ENCODE data around the gene SGO2. TPM values are rescaled to one million over a fixed set of nuclear protein-coding genes. Genes with fewer than 3 reads are reported as not detected.

The SGO2 gene
- total and polyA plus RNA-seq, 2 of the 13 experiments (the other 11 are each of a cell fraction or from before 2014, with no cell fraction given) = 5.1 to 16.2 TPM

DNA sequence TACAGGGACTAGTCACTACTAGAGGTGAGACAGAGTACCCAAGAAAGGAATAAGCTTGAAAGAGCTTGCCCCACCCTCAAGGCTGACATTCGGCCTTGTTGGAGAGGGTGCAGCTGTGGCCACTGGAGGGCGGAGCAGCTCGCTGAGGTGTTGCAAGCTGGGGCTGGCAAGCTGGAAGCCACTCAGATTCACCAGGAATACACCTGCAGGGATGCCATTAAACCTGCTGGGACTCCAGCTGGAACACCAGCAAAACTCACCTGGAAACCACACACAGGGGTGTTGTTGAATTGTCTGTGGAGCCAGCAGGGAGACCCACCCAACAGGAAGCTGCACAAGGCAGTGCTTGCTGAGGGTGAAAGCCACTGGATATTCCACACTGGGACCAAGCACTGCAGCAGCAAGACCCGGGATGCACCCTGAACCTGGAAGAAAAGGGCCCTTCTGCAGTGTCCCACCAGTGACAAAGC, 42.2 kb upstream of the SGO2 start:
- POLR2A ChIA-PET = interaction anchor here (1.1 to 3.0 kb wide), 4 partner anchors 26 to 508 kb away, joined by 3 to 9 read pairs (median 4); partner anchors contain the start of gene KCTD18
- CTCF ChIA-PET (ENCODE audit: low intra/inter-chr PET ratio, low total read pairs) = interaction anchor here (1.0 to 1.4 kb wide), 4 partner anchors 26 to 504 kb away, joined by 5 to 6 read pairs (median 6); partner anchors contain the start of gene KCTD18
- H3K4me2 ChIP-seq (ENCODE audit: low read depth, low read length) = no peak overlapping the region
- peak; percentile 48 for FAIRE-seq
- H4K20me1 ChIP-seq (ENCODE audit: insufficient read depth, low read length) = no peaks in the 10 kb centered on the region
- H3K79me2 ChIP-seq (ENCODE audit: insufficient read depth, low read length) = no peaks in the 10 kb centered on the region
- H3K27ac ChIP-seq (ENCODE audit: extremely low read length, insufficient read depth, low read length) = no peak overlapping the region
- intact Hi-C loops (cut with micrococcal nuclease; ENCODE audit: unreplicated experiment) (loop anchor here (1.0 to 10.0 kb wide), 3 partner anchors 27 to 251 kb away; partner anchors contain the start of gene KCTD18), in situ Hi-C loops (cut with HindIII; ENCODE audit: extremely low pct_ligation_motif_present, low pct_unique_long_range_greater_than_20kb) (loop anchor here (10.0 kb wide), 2 partner anchors 221 to 509 kb away; no protein-coding TSS in a partner anchor)
- BruUV-seq (replicated peaks) = no TSS peak
- H3K4me1 ChIP-seq (ENCODE audit: insufficient read depth, low read length) = peaks cover 68% of the 10 kb centered on the region
- peak; percentile 64 for DNase-seq (ENCODE audit: low spot score)
- no peak overlapping the region for H2AFZ ChIP-seq (ENCODE audit: low read length)
- no peaks in the 10 kb centered on the region for H3K9me3 ChIP-seq (ENCODE audit: low read length)
- no peaks in the 10 kb centered on the region for H3K27me3 ChIP-seq (ENCODE audit: control insufficient read depth in 1 of 2, insufficient read depth in 2 of 2, low read length in 2 of 2)
- H3K9ac ChIP-seq (ENCODE audit: insufficient read depth, low read depth, low read length) = no peak overlapping the region
- no peak overlapping the region for H3K4me3 ChIP-seq (replicated peaks in 1 of 3; ENCODE audit: insufficient read depth in 1 of 3, low read depth in 2 of 3, low read length in 3 of 3)
- peaks cover 9 to 10% of the 10 kb centered on the region in 2 experiments; a peak in 2 of 5 replicates for H3K36me3 ChIP-seq (replicated peaks in 1 of 2; ENCODE audit: control insufficient read depth in 1 of 2, insufficient read depth in 2 of 2, low read length in 2 of 2)
- WGBS (ENCODE audit: low lambda C conversion rate) = 27% methylated on average over 4 of the region's 4 CpGs
- ATAC-seq = peak; percentile 86
- TF ChIP-seq, protein P1, sequence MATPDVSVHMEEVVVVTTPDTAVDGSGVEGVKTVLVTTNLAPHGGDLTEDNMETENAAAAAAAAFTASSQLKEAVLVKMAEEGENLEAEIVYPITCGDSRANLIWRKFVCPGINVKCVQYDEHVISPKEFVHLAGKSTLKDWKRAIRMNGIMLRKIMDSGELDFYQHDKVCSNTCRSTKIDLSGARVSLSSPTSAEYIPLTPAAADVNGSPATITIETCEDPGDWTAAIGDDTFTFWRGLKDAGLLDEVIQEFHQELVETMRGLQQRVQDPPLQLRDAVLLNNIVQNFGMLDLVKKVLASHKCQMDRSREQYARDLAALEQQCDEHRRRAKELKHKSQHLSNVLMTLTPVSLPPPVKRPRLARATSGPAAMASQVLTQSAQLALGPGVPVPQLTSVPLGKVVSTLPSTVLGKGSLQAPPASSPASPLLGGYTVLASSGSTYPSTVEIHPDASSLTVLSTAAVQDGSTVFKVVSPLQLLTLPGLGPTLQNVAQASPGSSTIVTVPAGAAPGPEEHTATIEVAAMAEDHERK (CRISPR knock-in tag; IDR thresholded peaks at IDR 0.05; ENCODE audit: low read depth) = no peak
- TF ChIP-seq ZSCAN9 (CRISPR knock-in tag; IDR thresholded peaks at IDR 0.05; ENCODE audit: borderline replicate concordance) (0 out of 2 replicates have a peak, but pooled peaks have one; percentile 47), MBNL3 (CRISPR knock-in tag; conservative IDR thresholded peaks at IDR 0.05) (no peak), KLF11 (CRISPR knock-in tag; IDR thresholded peaks at IDR 0.05) (no peak), ZNF775 (CRISPR knock-in tag; IDR thresholded peaks at IDR 0.05; ENCODE audit: borderline replicate concordance) (no peak), PAF1 (CRISPR knock-in tag; IDR thresholded peaks at IDR 0.05) (0 out of 2 replicates have a peak, but pooled peaks have one; percentile 29), ZFX (CRISPR knock-in tag; IDR thresholded peaks at IDR 0.05; ENCODE audit: low read depth) (peak; percentile 32; the same call in 1 of the 2 replicates), THAP11 (CRISPR knock-in tag; IDR thresholded peaks at IDR 0.05) (peak; percentile 56; the same call in 1 of the 2 replicates), SSRP1 (CRISPR knock-in tag; IDR thresholded peaks at IDR 0.05) (0 out of 2 replicates have a peak, but pooled peaks have one; percentile 11)
- TF ChIP-seq, protein P2, sequence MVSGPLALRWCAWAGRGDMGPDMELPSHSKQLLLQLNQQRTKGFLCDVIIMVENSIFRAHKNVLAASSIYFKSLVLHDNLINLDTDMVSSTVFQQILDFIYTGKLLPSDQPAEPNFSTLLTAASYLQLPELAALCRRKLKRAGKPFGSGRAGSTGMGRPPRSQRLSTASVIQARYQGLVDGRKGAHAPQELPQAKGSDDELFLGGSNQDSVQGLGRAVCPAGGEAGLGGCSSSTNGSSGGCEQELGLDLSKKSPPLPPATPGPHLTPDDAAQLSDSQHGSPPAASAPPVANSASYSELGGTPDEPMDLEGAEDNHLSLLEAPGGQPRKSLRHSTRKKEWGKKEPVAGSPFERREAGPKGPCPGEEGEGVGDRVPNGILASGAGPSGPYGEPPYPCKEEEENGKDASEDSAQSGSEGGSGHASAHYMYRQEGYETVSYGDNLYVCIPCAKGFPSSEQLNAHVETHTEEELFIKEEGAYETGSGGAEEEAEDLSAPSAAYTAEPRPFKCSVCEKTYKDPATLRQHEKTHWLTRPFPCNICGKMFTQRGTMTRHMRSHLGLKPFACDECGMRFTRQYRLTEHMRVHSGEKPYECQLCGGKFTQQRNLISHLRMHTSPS (CRISPR knock-in tag; IDR thresholded peaks at IDR 0.05; ENCODE audit: low read depth) = no peak
- TF ChIP-seq, protein P3, sequence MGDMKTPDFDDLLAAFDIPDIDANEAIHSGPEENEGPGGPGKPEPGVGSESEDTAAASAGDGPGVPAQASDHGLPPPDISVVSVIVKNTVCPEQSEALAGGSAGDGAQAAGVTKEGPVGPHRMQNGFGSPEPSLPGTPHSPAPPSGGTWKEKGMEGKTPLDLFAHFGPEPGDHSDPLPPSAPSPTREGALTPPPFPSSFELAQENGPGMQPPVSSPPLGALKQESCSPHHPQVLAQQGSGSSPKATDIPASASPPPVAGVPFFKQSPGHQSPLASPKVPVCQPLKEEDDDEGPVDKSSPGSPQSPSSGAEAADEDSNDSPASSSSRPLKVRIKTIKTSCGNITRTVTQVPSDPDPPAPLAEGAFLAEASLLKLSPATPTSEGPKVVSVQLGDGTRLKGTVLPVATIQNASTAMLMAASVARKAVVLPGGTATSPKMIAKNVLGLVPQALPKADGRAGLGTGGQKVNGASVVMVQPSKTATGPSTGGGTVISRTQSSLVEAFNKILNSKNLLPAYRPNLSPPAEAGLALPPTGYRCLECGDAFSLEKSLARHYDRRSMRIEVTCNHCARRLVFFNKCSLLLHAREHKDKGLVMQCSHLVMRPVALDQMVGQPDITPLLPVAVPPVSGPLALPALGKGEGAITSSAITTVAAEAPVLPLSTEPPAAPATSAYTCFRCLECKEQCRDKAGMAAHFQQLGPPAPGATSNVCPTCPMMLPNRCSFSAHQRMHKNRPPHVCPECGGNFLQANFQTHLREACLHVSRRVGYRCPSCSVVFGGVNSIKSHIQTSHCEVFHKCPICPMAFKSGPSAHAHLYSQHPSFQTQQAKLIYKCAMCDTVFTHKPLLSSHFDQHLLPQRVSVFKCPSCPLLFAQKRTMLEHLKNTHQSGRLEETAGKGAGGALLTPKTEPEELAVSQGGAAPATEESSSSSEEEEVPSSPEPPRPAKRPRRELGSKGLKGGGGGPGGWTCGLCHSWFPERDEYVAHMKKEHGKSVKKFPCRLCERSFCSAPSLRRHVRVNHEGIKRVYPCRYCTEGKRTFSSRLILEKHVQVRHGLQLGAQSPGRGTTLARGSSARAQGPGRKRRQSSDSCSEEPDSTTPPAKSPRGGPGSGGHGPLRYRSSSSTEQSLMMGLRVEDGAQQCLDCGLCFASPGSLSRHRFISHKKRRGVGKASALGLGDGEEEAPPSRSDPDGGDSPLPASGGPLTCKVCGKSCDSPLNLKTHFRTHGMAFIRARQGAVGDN (CRISPR knock-in tag; IDR thresholded peaks at IDR 0.05) = peak; percentile 60
- TF ChIP-seq, protein P4, sequence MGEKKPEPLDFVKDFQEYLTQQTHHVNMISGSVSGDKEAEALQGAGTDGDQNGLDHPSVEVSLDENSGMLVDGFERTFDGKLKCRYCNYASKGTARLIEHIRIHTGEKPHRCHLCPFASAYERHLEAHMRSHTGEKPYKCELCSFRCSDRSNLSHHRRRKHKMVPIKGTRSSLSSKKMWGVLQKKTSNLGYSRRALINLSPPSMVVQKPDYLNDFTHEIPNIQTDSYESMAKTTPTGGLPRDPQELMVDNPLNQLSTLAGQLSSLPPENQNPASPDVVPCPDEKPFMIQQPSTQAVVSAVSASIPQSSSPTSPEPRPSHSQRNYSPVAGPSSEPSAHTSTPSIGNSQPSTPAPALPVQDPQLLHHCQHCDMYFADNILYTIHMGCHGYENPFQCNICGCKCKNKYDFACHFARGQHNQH (CRISPR knock-in tag; IDR thresholded peaks at IDR 0.05) = no peak

All from HepG2 (cell line).